GM12891 (cell line): ENCODE results near the gene ABCB1.
"Not testable (repeated sequence)": the region's sequence is repeated elsewhere in the genome, so short reads cannot be mapped to it uniquely, and the experiment has no call there.

Source experiments
- DNase-seq: peaks from one replicate; pipeline ENCODE4 v3.0.0; 2011; ENCODE audit warnings: low spot score; ENCODE audit not compliant: insufficient read length
- FAIRE-seq: peaks from 2 replicates; lab custom pipeline; 2011; peaks lifted over from hg19 to GRCh38; lab: Jason Lieb, UNC
- PAX5 ChIP-seq: IDR thresholded peaks from 2 replicates; pipeline ENCODE4 v1.6.1; 2011; ENCODE audit warnings: low read length, moderate library complexity, mild to moderate bottlenecking; ENCODE audit not compliant: insufficient read depth, severe bottlenecking
- POLR2A ChIP-seq: IDR thresholded peaks from 2 replicates; pipeline ENCODE4 v1.6.1; 2011; ENCODE audit warnings: low read depth, low read length, control low read depth
- POLR2AphosphoS5 ChIP-seq: IDR thresholded peaks from 2 replicates; pipeline ENCODE4 v1.6.1; 2011; ENCODE audit warnings: low read depth, low read length, control low read depth
- POU2F2 ChIP-seq: IDR thresholded peaks from 2 replicates; pipeline ENCODE4 v1.6.1; 2011; ENCODE audit warnings: low read depth, mild to moderate bottlenecking, control low read depth, low read length, moderate library complexity
- SPI1 ChIP-seq: IDR thresholded peaks from 2 replicates; pipeline ENCODE4 v1.6.1; 2011; ENCODE audit warnings: low read depth, low read length, control low read depth
- TAF1 ChIP-seq: IDR thresholded peaks from 2 replicates; pipeline ENCODE4 v1.6.1; 2011; ENCODE audit warnings: low read depth, low read length, control low read depth

ABCB1 gene

DNA sequence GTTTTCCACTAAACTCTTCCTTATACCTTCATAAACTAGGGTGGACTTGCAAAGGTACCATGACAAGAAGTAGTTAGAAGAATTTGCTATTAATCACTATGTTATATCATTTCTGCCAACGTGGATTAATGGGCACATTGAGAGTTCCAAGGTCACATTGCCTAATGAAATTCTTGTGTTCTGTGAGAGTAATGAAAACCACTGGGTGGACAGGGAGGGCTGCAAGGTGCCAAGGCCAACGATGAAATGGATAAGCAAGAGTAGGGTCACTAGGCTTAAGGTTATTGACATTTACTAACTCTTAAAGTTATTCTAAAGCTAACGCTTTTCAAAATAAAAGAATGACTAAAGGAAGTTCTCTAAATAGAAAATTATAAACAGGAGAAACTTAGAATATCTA lies 118.6 kb downstream of the ABCB1 start:
- TF ChIP-seq PAX5 (no peak), POLR2AphosphoS5 (no peak)
- FAIRE-seq (no peak), DNase-seq (no peak)

DNA sequence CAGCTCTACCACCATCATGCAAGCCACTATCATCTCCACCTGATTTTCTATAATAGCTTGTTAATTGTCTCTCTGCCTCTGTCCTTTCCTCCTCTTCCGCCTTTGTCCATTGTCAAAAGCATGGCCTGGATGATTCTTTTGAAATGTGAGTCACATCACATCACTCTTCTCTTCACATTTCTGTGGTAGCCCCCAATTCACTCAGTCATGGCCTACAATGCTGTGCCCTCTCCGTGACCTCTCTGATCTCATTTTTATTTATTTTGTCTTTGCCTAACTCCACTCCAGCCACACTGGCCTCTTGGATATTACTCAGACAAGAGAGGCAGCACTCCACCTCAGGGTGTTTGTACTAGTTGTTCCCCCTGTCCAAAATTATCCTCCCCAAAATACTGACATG lies 120.3 kb downstream of the ABCB1 start:
- TF ChIP-seq POU2F2, result no peak
- FAIRE-seq, result no peak
- DNase-seq, result no peak

DNA sequence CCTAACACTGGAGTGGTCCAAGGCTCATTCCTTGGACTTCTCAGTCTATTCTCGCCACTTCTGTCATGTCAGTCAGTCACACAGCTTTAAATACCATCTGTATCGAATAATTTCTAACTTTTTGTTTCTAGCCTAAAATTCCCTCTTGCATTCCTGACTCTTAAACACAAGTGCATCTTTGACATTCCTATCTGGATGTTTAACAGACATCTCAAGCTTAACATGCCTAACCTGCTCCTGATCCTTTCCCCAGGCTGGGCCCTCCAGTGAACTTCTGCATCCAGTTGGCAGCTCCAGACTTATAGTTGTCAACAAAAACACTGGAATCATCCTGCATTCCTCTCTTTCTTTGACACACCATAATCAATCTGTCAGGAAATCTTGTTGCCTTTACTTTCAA lies 120.7 kb downstream of the ABCB1 start:
- TF ChIP-seq TAF1 (no peak), POU2F2 (no peak)
- DNase-seq (no peak), FAIRE-seq (peak; percentile 5)

DNA sequence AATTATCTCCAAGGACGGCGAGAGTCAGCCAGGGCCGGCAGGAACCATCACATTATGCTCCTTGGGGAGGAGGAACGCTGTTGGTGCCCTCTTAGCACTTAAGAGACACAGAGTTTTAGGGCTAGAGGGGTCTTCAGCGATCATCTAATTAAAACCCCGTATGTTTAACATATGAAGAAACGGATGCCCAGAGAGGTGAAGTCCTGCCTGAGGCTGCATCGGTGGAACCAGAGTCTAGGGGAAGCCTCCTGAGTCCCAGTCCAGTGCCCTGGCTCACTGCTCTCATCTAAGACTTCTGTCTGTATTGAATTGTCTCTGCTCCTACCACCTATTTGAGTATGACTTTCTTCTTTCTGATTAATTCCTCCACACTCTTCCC lies 124.5 kb downstream of the ABCB1 start:
- DNase-seq (no peak), FAIRE-seq (no peak)
- TF ChIP-seq SPI1 (no peak), TAF1 (no peak), POLR2A (no peak), POU2F2 (no peak), PAX5 (no peak)

DNA sequence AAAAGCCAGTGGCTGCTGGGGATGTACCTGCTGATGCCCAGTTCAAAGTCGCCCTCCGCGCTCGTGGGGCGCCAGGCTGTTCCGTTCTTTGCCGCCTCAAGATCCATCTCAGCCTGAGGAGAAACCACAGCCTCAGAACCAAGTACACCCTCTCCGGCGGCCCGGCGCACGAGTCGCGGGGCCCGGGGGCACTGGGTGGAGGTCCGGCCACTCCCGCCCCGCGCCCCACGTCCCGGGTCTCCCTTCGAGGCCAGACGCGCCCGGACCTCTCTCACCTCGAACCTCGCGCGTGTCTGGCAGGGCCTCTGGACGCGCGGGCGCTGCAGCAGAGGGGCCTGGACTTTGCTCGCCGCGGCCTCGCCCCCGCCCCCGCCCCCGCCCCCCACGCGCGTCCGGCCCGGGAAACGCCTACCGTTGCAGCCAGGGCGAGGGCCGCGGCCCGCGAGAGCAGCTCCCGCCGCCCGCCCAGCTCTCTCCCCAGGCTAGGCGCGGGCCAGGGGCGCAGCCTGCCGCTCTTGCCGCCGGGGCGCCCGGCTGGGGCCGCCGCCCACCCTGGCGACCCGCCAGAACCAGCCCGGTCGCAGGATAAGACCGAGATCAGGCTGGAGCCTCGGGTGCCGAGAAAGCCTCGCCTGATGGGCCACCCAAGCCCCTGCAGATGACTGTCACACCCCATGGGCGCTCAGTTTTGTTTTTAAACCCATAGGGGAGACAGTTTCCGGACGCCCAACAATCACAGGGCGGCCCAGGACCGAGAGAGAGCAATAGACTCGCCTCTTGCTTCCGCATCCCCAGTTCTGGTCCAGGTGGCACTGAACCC lies 125.1 kb downstream of the ABCB1 start, which contains the start of gene ABCB4:
Gene ABCB4 (minus strand): TSS at position 322 of the 820 bp plus-strand sequence. CDS start 215 bp downstream, at position 107.
- peak; percentile 69 for FAIRE-seq
- DNase-seq, result peak; percentile 12
- no peak for TF ChIP-seq SPI1
- TF ChIP-seq POLR2AphosphoS5, result no peak
- no peak for TF ChIP-seq PAX5
- no peak for TF ChIP-seq TAF1
- no peak for TF ChIP-seq POU2F2
- TF ChIP-seq POLR2A, result no peak

DNA sequence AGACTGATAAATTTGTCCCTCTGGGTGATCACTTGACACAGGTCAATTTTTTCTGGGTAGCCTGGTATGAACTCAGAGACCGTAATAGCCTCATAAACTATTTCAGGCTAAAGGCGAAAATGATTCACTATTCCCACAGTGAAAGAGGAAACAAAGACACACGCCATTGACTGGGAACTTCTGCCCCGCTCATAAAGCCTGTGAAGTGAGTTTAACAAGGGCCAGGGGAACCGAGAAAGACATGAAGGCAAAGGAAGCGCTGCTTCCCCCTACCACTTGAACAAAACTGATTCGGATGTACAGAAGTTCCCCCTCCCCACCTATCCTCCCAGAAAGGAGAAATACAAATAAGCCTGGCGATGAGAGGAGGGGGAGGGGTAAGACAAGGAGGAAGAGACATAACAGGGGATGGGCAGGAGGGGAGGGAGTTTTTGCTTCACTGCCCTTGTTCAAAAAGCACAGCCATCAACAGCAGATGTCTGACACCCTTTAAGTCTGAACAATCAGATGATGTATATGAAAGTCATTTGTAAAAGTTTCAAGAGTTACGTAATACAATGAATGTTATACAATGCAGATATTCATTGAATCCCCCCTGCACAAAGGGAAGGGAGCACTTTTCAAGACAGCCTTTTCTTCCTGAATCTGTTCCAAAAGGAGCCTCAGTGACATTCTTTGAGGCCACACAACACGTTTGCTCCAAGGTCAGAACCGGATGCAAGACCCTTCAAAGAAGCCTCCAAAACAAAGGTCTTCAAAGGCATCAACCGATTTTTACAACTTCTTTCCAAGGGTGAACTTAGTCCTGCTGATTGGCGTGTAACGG lies 125.9 kb downstream of the ABCB1 start:
- DNase-seq (peak; percentile 22), FAIRE-seq (peak; percentile 97)
- no peak; the same call in 1 of the 2 replicates for TF ChIP-seq POLR2AphosphoS5
- peak; percentile 78 for TF ChIP-seq SPI1
- peak; percentile 45 for TF ChIP-seq PAX5
- peak; percentile 48 for TF ChIP-seq POU2F2
- TF ChIP-seq TAF1, result peak; percentile 49; the same call in 1 of the 2 replicates
- peak; percentile 71 for TF ChIP-seq POLR2A

DNA sequence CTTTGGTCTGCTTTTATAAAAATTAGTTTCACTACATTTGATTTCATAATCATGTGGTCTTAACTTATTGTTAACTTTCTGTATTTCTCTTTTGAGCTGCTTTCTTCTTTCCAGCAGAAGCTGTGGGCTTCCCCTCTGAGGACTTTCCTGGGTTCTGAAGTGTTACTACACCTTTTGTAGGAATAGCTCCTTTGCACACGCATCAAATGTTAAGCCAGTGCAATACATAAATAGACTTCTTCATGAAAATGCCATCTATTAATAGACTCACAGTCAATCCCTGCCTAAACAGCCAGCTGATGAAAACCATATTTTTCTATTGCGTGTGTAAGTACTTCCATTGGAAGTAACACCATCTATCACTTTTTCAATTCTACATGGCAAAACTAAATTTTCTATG lies 126.7 kb downstream of the ABCB1 start:
- FAIRE-seq, result peak; percentile 31
- no peak for TF ChIP-seq SPI1
- TF ChIP-seq POU2F2, result no peak
- TF ChIP-seq POLR2AphosphoS5, result no peak
- TF ChIP-seq POLR2A, result no peak
- no peak for TF ChIP-seq PAX5
- no peak for TF ChIP-seq TAF1
- no peak for DNase-seq

DNA sequence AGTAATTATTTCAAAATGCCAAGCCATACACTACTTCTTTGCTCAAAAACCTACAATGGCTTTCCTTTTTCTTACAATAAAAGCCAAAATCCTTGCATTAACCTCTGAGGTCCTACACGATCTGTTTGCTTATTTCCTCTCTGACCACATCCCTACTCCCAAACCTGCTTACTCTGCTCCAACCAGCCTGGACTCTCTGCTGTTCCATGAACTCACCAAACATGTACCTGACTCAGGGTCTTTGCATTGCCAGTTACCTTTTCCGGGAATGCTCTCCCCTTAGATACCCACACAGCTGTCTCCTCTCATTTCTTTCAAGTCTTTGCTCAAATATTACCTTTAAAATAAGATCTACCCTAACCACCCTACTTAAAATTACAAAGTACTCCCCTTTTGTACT lies 127.5 kb downstream of the ABCB1 start:
- DNase-seq (no peak), FAIRE-seq (peak; percentile 57)
- TF ChIP-seq POU2F2 (no peak), POLR2AphosphoS5 (no peak), SPI1 (no peak)

DNA sequence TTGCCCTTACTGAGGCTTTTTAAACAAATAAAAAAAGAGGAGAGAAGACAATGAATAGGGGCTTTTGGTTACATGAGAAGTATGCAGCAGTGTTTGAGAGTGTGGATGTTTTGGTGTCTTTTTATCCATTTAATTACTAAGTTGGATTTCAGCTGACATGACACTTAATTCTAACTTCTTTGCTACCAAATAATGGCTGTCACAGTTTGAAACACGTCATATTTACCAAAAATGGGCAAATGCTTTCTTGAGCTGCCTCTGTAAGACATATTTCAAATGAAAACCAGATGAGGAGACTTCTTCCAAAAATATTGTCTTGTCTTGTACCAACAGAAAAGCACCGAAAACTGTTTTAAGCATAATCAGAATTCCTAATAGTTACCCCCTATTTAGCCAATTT lies 129.2 kb downstream of the ABCB1 start:
- FAIRE-seq, result no peak
- TF ChIP-seq PAX5 (no peak), POU2F2 (no peak), SPI1 (no peak), POLR2A (no peak)
- DNase-seq, result no peak

DNA sequence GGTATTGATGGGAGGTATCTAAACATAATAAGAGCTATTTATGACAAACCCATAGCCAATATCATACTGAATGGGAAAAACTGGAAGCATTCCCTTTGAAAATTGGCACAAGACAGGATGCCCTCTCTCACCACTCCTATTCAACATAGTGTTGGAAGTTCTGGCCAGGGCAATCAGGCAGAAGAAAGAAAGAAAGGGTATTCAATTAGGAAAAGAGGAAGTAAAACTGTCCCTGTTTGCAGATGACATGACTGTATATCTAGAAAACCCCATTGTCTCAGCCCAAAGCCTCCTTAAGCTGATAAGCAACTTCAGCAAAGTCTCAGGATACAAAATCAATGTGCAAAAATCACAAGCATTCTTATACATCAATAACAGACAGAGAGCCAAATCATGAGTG lies 131.5 kb downstream of the ABCB1 start:
- not testable (repeated sequence) for FAIRE-seq, DNase-seq

DNA sequence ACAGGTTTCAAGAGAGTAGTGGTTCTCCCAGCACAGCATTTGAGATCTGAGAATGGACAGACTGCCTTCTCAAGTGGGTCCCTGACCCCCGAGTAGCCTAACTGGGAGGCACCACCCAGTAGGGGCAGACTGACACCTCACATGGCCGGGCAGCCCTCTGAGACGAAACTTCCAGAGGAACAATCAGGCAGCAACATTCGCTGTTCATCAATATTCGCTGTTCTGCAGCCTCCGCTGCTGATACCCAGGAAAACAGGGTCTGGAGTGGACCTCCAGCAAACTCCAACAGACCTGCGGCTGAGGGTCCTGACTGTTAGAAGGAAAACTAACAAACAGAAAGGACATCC lies 135.2 kb downstream of the ABCB1 start:
- DNase-seq, FAIRE-seq: not testable (repeated sequence)

DNA sequence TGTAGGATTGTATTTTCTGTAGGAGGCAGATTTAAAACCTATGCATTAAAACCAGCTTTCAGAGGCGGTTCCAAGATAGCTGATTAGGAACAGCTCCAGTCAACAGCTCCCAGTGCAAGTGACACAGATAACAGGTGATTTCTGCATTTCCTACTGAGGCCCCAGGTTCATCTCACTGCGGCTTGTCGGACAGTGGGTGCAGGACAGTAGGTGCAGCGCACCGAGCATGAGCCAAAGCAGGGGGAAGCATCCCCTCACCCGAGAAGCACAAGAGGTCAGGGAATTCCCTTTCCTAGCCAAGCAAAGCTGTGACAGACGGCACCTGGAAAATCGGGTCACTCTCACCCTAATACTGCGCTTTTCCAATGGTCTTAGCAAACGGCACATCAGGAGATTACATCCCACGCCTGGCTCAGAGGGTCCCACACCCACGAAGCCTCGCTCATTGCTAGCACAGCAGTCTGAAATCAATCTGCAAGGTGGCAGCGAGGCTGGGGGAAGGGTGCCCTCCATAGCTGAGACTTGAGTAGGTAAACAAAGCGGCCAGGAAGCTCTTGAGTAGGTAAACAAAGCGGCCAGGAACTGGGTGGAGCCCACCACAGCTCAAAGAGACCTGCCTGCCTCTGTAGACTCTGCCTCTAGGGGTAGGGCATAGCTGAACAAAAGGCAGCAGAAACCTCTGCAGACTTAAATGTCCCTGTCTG lies 135.7 kb downstream of the ABCB1 start:
- DNase-seq, FAIRE-seq: not testable (repeated sequence)
